IMR-90 (cell line): ENCODE measurements around the gene IL18RAP. TPM values are rescaled to one million over a fixed set of nuclear protein-coding genes. Genes with fewer than 3 reads are reported as not detected.

Experiments used
- ATAC-seq: fragments of 200-7000 bp; cut with Tn5 transposase; 2 replicates; pipeline ENCODE4 v1.9.1; 2020; ENCODE audit warnings: low read depth, mild to moderate bottlenecking, moderate library complexity
- BruUV-seq: library from RNA; stranded (reverse); fragments of 400-500 nt; replicated peaks from 2 replicates; lab custom pipeline; 2021; lab: Mats Ljungman, UMichigan
- CTCF ChIA-PET: fragments of 300-600 bp; formaldehyde crosslinking; extraction: SDS; loops from one replicate; lab custom pipeline; 2021; ENCODE audit warnings: antibody characterized with exemption; lab: Yijun Ruan, JAX
- POLR2A ChIA-PET: fragments of 300-600 bp; sonication (Branson Sonifier 250); formaldehyde crosslinking; loops from one replicate; lab custom pipeline; 2022; ENCODE audit warnings: antibody characterized with exemption; ENCODE audit not compliant: unreplicated experiment; lab: Charles Lee
- DNase-seq: peaks from one replicate; pipeline ENCODE4 v3.0.0; 2013
- H2AFZ ChIP-seq: replicated peaks from 2 replicates; pipeline ENCODE3; 2013; ENCODE audit warnings: low read length, mild to moderate bottlenecking; ENCODE audit not compliant: poor library complexity
- H2AK5ac ChIP-seq: 2 replicates; pipeline ENCODE4 v1.6.1; 2013; ENCODE audit warnings: low read depth, low read length, inconsistent platforms
- H2AK9ac ChIP-seq: replicated peaks from 2 replicates; pipeline ENCODE3; 2013; ENCODE audit warnings: mild to moderate bottlenecking, low read depth, low read length, moderate library complexity; ENCODE audit not compliant: poor library complexity
- H2BK120ac ChIP-seq: 2 replicates; pipeline ENCODE4 v1.6.1; 2013; ENCODE audit warnings: low read depth, low read length, inconsistent platforms
- H2BK15ac ChIP-seq: 3 replicates; pipeline ENCODE4 v1.6.1; 2013; ENCODE audit warnings: low read depth, low read length, inconsistent platforms
- H2BK20ac ChIP-seq: 2 replicates; pipeline ENCODE4 v1.6.1; 2013; ENCODE audit warnings: low read depth, mild to moderate bottlenecking, inconsistent platforms, low read length, moderate library complexity
- H2BK5ac ChIP-seq: 2 replicates; pipeline ENCODE4 v1.6.1; 2013; ENCODE audit warnings: mild to moderate bottlenecking, low read depth, low read length, inconsistent platforms; ENCODE audit not compliant: poor library complexity, severe bottlenecking
- H3K14ac ChIP-seq: replicated peaks from 2 replicates; pipeline ENCODE4 v1.6.1; 2013; ENCODE audit warnings: low read depth, low read length, inconsistent platforms
- H3K18ac ChIP-seq: 2 replicates; pipeline ENCODE4 v1.6.1; 2013; ENCODE audit warnings: low read depth, low read length, control low read depth
- H3K23ac ChIP-seq: 2 replicates; pipeline ENCODE4 v1.6.1; 2013; ENCODE audit warnings: low read depth, low read length, inconsistent platforms
- H3K27ac ChIP-seq: 2 replicates; pipeline ENCODE4 v1.5.1; 2013; ENCODE audit warnings: mild to moderate bottlenecking, control low read depth, low read length; ENCODE audit not compliant: insufficient read depth
- H3K27me3 ChIP-seq: 2 replicates; pipeline ENCODE4 v1.6.1; 2013; ENCODE audit warnings: low read length; ENCODE audit not compliant: control insufficient read depth, insufficient read depth
- H3K36me3 ChIP-seq: 2 replicates; pipeline ENCODE4 v1.6.1; 2013; ENCODE audit warnings: low read length, mixed read lengths; ENCODE audit not compliant: control insufficient read depth, insufficient read depth
- H3K4ac ChIP-seq: 2 replicates; pipeline ENCODE4 v1.6.1; 2013; ENCODE audit warnings: low read depth, low read length, inconsistent platforms
- H3K4me1 ChIP-seq: 2 replicates; pipeline ENCODE4 v1.6.1; 2013; ENCODE audit warnings: low read length, mixed read lengths; ENCODE audit not compliant: control insufficient read depth, insufficient read depth
- H3K4me2 ChIP-seq: 2 replicates; pipeline ENCODE4 v1.6.1; 2013; ENCODE audit warnings: low read depth, mild to moderate bottlenecking, control low read depth, low read length, moderate library complexity
- H3K4me3 ChIP-seq: 2 replicates; pipeline ENCODE4 v1.5.1; 2013; ENCODE audit warnings: low read depth, mild to moderate bottlenecking, control low read depth, low read length, moderate library complexity; ENCODE audit not compliant: insufficient read depth
- H3K56ac ChIP-seq: 2 replicates; pipeline ENCODE4 v1.6.1; 2013; ENCODE audit warnings: low read length, inconsistent platforms; ENCODE audit not compliant: insufficient read depth; ENCODE audit errors: extremely low read depth
- H3K79me1 ChIP-seq, 2 experiments: 2 replicates each; pipeline ENCODE4 v1.6.1; 2013; ENCODE audit warnings: low read length in 2 of 2, inconsistent platforms in 1 of 2, low read depth in 1 of 2
- H3K9ac ChIP-seq: 2 replicates; pipeline ENCODE4 v1.6.1; 2013; ENCODE audit warnings: low read depth, low read length, control low read depth
- H3K9me1 ChIP-seq: 2 replicates; pipeline ENCODE4 v1.6.1; 2013; ENCODE audit warnings: low read length, inconsistent platforms; ENCODE audit not compliant: insufficient read depth
- H3K9me3 ChIP-seq: 2 replicates; pipeline ENCODE4 v1.6.1; 2013; ENCODE audit warnings: low read length; ENCODE audit not compliant: control insufficient read depth, insufficient read depth
- H4K20me1 ChIP-seq: 2 replicates; pipeline ENCODE4 v1.6.1; 2013; ENCODE audit warnings: low read length, inconsistent platforms; ENCODE audit not compliant: insufficient read depth
- H4K5ac ChIP-seq: 2 replicates; pipeline ENCODE4 v1.6.1; 2013; ENCODE audit warnings: mild to moderate bottlenecking, low read depth, low read length, control low read depth
- H4K8ac ChIP-seq, 2 experiments: 2 replicates each; pipeline ENCODE4 v1.6.1; 2013; ENCODE audit warnings: low read depth in 2 of 2, low read length in 2 of 2, control low read depth in 1 of 2, inconsistent platforms in 1 of 2
- H4K91ac ChIP-seq: 2 replicates; pipeline ENCODE4 v1.6.1; 2013; ENCODE audit warnings: low read depth, low read length, inconsistent platforms; ENCODE audit not compliant: insufficient read depth
- CEBPB ChIP-seq: IDR thresholded peaks from 2 replicates; pipeline ENCODE4 v1.6.1; 2012; ENCODE audit warnings: low read depth, low read length, improper control_type of control experiment
- MXI1 ChIP-seq: IDR thresholded peaks from 2 replicates; pipeline ENCODE4 v1.6.1; 2012; ENCODE audit warnings: low read depth, mild to moderate bottlenecking, low read length, moderate library complexity, borderline replicate concordance
- RAD21 ChIP-seq: IDR thresholded peaks from 2 replicates; pipeline ENCODE4 v1.6.1; 2012; ENCODE audit warnings: low read length, improper control_type of control experiment
- RFX5 ChIP-seq: IDR thresholded peaks from 2 replicates; pipeline ENCODE4 v1.8.0; 2012; ENCODE audit warnings: low read depth, mild to moderate bottlenecking, low read length, moderate library complexity
- WGBS, 2 experiments: methylation state at CpG; one replicate each; pipeline versions ENCODE4 v1.1.5 to v1.1.7; 2013; ENCODE audit warnings: missing lambda C conversion rate in 2 of 2; ENCODE audit not compliant: insufficient read length in 1 of 2; ENCODE audit errors: extremely low coverage in 2 of 2; 5-methylcytosine and 5-hydroxymethylcytosine counted together
- dilution Hi-C: fragments of 300-500 bp; cut with HindIII; formaldehyde crosslinking; loops from one replicate; pipeline ENCODE4 v1.14.3; 2018; ENCODE audit warnings: low sequenced_read_pairs; ENCODE audit not compliant: unreplicated experiment
- in situ Hi-C: fragments of 300-500 bp; cut with MboI; formaldehyde crosslinking; loops from 3 replicates; pipeline ENCODE4 v1.14.3; 2019; ENCODE audit warnings: low sequenced_read_pairs, inconsistent platforms, mixed read lengths
- intact Hi-C: fragments of 100-400 bp; cut with micrococcal nuclease; formaldehyde crosslinking; loops from 2 replicates; pipeline ENCODE4 v1.10.0; 2022
- polyA plus RNA-seq, 3 experiments: library from polyadenylated mRNA; depleted of rRNA; stranded (reverse); fragments of >200 nt; gene quantifications; 2 replicates each; pipeline ENCODE4 v1.2.3, GENCODE V29; 2012; ENCODE audit warnings: low replicate concordance in 1 of 3
- total RNA-seq: library from RNA; depleted of rRNA; stranded (reverse); fragments of >200 nt; gene quantifications from 2 replicates; pipeline ENCODE4 v1.2.3, GENCODE V29; 2012
- TF ChIP-seq, protein P1 (sequence below): fragments of 150-350 bp; IDR thresholded peaks from 2 replicates; pipeline ENCODE4 v1.6.1; 2017; ENCODE audit warnings: mild to moderate bottlenecking, antibody characterized with exemption, low read length, low read depth

IL18RAP gene
- total and polyA plus RNA-seq, 2 of the 4 experiments (the other 2 are of a cell fraction), result not detected

GRCh38 chr2:102444233-102444632 is 21.3 kb downstream of the IL18RAP start (continued):
- TF ChIP-seq, protein P1, sequence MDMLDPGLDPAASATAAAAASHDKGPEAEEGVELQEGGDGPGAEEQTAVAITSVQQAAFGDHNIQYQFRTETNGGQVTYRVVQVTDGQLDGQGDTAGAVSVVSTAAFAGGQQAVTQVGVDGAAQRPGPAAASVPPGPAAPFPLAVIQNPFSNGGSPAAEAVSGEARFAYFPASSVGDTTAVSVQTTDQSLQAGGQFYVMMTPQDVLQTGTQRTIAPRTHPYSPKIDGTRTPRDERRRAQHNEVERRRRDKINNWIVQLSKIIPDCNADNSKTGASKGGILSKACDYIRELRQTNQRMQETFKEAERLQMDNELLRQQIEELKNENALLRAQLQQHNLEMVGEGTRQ, result no peak
- no peak for TF ChIP-seq RFX5

GRCh38 chr2:102446936-102447335 is 24.0 kb downstream of the IL18RAP start:
- Histone ChIP-seq H3K9me1 (no peaks in the 10 kb centered on the region), H2BK5ac (no peak overlapping the region), H4K8ac (no peak overlapping the region), H2BK120ac (no peak overlapping the region), H2AK5ac (no peak overlapping the region), H3K4me2 (no peak overlapping the region), H3K36me3 (no peaks in the 10 kb centered on the region), H2BK15ac (no peak overlapping the region), H4K5ac (no peak overlapping the region), H3K14ac (no peak overlapping the region), H3K23ac (no peak overlapping the region), H3K79me1 (no peaks in the 10 kb centered on the region), H4K20me1 (no peaks in the 10 kb centered on the region), H2BK20ac (no peak overlapping the region), H3K4me3 (no peak overlapping the region), H2AK9ac (no peak overlapping the region), H4K91ac (no peak overlapping the region), H3K18ac (no peak overlapping the region), H3K4ac (no peak overlapping the region), H3K9me3 (no peaks in the 10 kb centered on the region), H3K56ac (no peak overlapping the region), H3K9ac (no peak overlapping the region), H2AFZ (no peak overlapping the region), H3K27ac (no peak overlapping the region), H3K27me3 (peaks cover 11% of the 10 kb centered on the region), H3K4me1 (no peaks in the 10 kb centered on the region)
- ChIA-PET CTCF (no interaction called here), POLR2A (no interaction called here)
- DNase-seq (no peak), ATAC-seq (no peak)
- dilution Hi-C loops, result no loop called here
- intact Hi-C loops, result loop anchor here (5.0 kb wide), 1 partner anchor 260 kb away; the partner anchor contains the start of gene IL1RL2
- WGBS, 2 experiments, result 80% methylated on average over 1 of the region's 9 CpGs; no CpG with 5 or more reads in 1 of the 2 experiments
- in situ Hi-C loops, result loop anchor here (10.0 kb wide), 2 partner anchors 272 to 562 kb away; no protein-coding TSS in a partner anchor
- BruUV-seq, result no TSS peak
- TF ChIP-seq CEBPB, result no peak
- no peak for TF ChIP-seq RAD21
- TF ChIP-seq MXI1, result no peak
